ENCODE data around the gene SEC14L6.

Gene SEC14L6

DNA sequence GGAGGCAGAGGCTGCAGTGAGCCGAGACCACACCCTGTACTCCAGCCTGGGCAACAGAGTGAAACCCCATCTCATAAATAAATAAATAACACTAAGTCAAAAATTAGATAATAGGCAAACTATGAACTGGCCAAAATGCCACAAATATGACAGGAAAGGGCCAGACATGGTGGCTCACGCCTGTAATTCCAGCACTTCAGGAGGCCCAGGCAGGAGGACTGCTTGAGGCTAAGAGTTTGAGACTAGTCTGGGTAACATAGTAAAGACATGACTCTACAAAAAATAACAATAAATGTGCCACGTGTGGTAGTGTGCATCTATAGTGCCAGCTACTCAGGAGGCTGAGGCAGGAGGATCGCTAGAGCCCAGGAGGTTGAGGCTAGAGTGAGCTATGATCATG is 19.9 kb downstream of the SEC14L6 start:
- no peak overlapping the region for H3K4me3 ChIP-seq (ENCODE audit: low read depth in 1 of 2, low read length in 2 of 2)
- no peaks in the 10 kb centered on the region for H3K36me3 ChIP-seq (ENCODE audit: insufficient read depth, low read length)
- no peaks in the 10 kb centered on the region for H3K79me2 ChIP-seq (ENCODE audit: insufficient read depth, low read length)
- no peak overlapping the region for H3K9ac ChIP-seq (ENCODE audit: low read depth, low read length)
- H3K4me1 ChIP-seq (ENCODE audit: insufficient read depth, low read length), result no peaks in the 10 kb centered on the region
- H3K27me3 ChIP-seq (ENCODE audit: insufficient read depth, low read length, poor library complexity), result peaks cover 7% of the 10 kb centered on the region
- no peak overlapping the region for H2AFZ ChIP-seq (ENCODE audit: low read depth, low read length)
- H4K20me1 ChIP-seq (ENCODE audit: insufficient read depth, low read length), result no peaks in the 10 kb centered on the region
- ATAC-seq (ENCODE audit: insufficient read depth, low read depth), result no peak
- H3K4me2 ChIP-seq (ENCODE audit: insufficient read depth, low read length), result no peak overlapping the region
- no peaks in the 10 kb centered on the region for H3K9me3 ChIP-seq (ENCODE audit: insufficient read depth, low read length, severe bottlenecking)
- no peak for TF ChIP-seq EZH2 (IDR thresholded peaks at IDR 0.05; ENCODE audit: borderline replicate concordance, low read depth, low read length, severe bottlenecking)
- TF ChIP-seq, protein P1, sequence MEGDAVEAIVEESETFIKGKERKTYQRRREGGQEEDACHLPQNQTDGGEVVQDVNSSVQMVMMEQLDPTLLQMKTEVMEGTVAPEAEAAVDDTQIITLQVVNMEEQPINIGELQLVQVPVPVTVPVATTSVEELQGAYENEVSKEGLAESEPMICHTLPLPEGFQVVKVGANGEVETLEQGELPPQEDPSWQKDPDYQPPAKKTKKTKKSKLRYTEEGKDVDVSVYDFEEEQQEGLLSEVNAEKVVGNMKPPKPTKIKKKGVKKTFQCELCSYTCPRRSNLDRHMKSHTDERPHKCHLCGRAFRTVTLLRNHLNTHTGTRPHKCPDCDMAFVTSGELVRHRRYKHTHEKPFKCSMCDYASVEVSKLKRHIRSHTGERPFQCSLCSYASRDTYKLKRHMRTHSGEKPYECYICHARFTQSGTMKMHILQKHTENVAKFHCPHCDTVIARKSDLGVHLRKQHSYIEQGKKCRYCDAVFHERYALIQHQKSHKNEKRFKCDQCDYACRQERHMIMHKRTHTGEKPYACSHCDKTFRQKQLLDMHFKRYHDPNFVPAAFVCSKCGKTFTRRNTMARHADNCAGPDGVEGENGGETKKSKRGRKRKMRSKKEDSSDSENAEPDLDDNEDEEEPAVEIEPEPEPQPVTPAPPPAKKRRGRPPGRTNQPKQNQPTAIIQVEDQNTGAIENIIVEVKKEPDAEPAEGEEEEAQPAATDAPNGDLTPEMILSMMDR (IDR thresholded peaks at IDR 0.05; ENCODE audit: borderline replicate concordance, extremely low read depth, low read length, poor library complexity, severe bottlenecking), result no peak
- H3K27ac ChIP-seq (ENCODE audit: low read length), result no peak overlapping the region
- DNase-seq, result no peak

DNA sequence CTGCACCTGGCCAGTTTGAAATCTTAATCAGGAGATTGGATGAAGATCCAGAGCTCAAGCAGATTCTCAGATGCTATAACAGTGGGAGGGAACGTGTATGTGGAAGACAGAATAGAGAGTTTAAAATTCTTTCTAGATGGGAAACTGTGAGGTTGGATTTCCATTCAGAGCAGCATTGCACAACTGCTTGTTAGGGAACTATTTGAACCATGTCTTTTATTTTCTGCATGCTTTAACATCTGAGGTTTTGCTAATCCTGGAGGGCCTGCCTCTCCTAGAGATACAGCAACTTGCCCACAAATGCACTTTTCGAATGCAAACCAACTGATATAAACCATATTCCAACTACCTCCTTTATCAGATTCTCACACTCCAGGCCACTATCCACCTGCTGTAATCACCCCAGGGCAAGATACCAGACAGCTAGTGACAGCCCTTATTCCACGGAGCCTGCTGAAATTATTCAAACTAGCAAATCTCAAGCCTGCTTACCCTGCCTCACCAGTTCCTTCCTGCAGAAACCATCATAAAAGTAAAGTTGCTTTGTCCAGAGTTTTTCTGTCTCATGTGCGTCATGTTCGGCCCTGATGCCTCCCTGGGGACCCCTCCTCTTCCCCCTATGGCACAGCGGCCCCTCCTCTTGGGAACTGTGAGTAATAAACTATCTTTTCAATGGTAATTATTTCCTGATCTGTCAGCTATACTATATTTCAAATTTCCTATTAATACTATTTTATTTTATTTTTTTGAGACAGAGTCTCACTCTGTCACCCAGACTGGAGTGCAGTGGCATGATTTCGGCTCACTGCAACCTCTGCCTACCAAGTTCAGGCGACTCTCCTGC is 22.7 kb downstream of the SEC14L6 start:
- Histone ChIP-seq H3K4me3 (ENCODE audit: low read depth in 1 of 2, low read length in 2 of 2) (no peak overlapping the region), H3K79me2 (ENCODE audit: insufficient read depth, low read length) (no peaks in the 10 kb centered on the region), H3K4me2 (ENCODE audit: insufficient read depth, low read length) (no peak overlapping the region), H3K36me3 (ENCODE audit: insufficient read depth, low read length) (no peaks in the 10 kb centered on the region), H4K20me1 (ENCODE audit: insufficient read depth, low read length) (no peaks in the 10 kb centered on the region), H3K27ac (ENCODE audit: low read length) (no peak overlapping the region), H2AFZ (ENCODE audit: low read depth, low read length) (no peak overlapping the region), H3K4me1 (ENCODE audit: insufficient read depth, low read length) (no peaks in the 10 kb centered on the region), H3K9me3 (ENCODE audit: insufficient read depth, low read length, severe bottlenecking) (no peaks in the 10 kb centered on the region), H3K27me3 (ENCODE audit: insufficient read depth, low read length, poor library complexity) (peaks cover 7% of the 10 kb centered on the region), H3K9ac (ENCODE audit: low read depth, low read length) (no peak overlapping the region)
- TF ChIP-seq EZH2 (IDR thresholded peaks at IDR 0.05; ENCODE audit: borderline replicate concordance, low read depth, low read length, severe bottlenecking), result no peak
- TF ChIP-seq, protein P1 (IDR thresholded peaks at IDR 0.05; ENCODE audit: borderline replicate concordance, extremely low read depth, low read length, poor library complexity, severe bottlenecking), result no peak
- DNase-seq (no peak), ATAC-seq (ENCODE audit: insufficient read depth, low read depth) (no peak)

DNA sequence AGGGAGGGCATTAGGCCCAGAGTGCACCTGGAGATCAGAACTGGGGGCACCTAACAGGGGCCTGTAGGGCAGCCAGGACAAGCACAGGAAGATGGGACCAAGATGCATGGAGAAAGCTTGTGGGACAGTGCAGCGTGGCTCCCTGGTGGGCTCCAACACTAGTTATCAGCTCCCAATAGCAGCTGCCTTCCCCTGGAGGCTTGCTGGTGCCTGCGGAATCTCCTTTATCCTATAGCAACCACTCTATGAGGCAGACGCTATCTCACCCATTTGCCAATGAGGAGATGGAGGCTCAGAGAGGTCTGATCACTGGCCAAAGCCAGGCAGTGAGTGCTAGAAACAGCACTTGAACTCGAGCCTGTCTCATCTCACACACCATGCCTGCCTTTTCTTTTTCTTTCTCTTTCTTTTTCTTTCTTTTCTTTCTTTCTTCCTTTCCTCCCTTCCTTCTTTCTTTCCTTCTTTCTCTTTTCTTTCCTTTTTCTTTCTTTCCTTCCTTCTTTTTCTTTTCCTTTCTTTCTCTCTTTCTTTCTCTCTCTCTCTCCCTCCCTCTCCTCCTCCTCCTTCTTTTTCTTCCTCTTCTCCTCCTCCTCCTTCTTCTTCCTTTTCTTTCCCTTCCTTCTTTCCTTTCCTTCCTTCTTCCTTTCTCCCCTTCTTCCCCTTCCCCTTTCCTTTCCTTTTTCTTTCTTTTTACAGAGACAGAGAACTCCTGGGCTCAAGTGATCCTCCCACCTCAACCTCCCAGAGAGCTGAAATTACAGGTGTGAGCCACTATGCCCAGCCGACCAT is 25.0 kb downstream of the SEC14L6 start:
- DNase-seq (no peak), ATAC-seq (ENCODE audit: insufficient read depth, low read depth) (no peak)
- Histone ChIP-seq H3K36me3 (ENCODE audit: insufficient read depth, low read length) (no peaks in the 10 kb centered on the region), H3K27me3 (ENCODE audit: insufficient read depth, low read length, poor library complexity) (peaks cover 7% of the 10 kb centered on the region), H3K4me2 (ENCODE audit: insufficient read depth, low read length) (no peak overlapping the region), H3K4me1 (ENCODE audit: insufficient read depth, low read length) (no peaks in the 10 kb centered on the region), H3K4me3 (ENCODE audit: low read depth in 1 of 2, low read length in 2 of 2) (no peak overlapping the region), H2AFZ (ENCODE audit: low read depth, low read length) (no peak overlapping the region), H3K79me2 (ENCODE audit: insufficient read depth, low read length) (no peaks in the 10 kb centered on the region), H4K20me1 (ENCODE audit: insufficient read depth, low read length) (no peaks in the 10 kb centered on the region), H3K27ac (ENCODE audit: low read length) (no peak overlapping the region), H3K9me3 (ENCODE audit: insufficient read depth, low read length, severe bottlenecking) (no peaks in the 10 kb centered on the region), H3K9ac (ENCODE audit: low read depth, low read length) (no peak overlapping the region)
- no peak for TF ChIP-seq EZH2 (IDR thresholded peaks at IDR 0.05; ENCODE audit: borderline replicate concordance, low read depth, low read length, severe bottlenecking)
- TF ChIP-seq, protein P1 (IDR thresholded peaks at IDR 0.05; ENCODE audit: borderline replicate concordance, extremely low read depth, low read length, poor library complexity, severe bottlenecking), result no peak

Measured in DND-41 (cell line).